HG03108 (cell line): ENCODE data around the gene MS4A10.

Experiments used
- ATAC-seq: cut with Tn5 transposase; IDR thresholded peaks from one replicate; pipeline ENCODE4 v1.9.1; 2021; ENCODE audit warnings: moderate library complexity; ENCODE audit not compliant: unreplicated experiment

Gene MS4A10

DNA sequence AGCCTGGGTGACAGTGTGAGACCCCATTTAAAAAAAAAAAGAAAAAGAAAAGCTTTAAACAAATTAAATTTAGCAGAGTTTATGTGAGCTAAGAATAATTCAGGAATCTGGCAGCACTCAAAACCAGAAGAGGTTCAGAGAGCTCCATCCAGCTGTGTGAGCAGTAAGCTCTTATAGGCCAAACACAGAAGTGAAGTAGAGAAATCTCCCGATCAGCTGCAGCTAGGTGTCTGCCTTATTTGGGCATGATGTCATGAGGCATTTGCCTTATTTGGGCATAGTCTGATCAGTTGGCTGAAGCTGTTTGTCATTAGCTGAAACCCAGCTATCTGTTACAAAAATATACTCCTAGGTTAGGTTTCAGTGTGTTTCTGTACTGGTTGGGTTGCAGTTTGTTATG is 20.3 kb upstream of the MS4A10 start:
- ATAC-seq = peak; percentile 25

- no peak for ATAC-seq
Measured at GRCh38 chr11:60765355-60765754, 19.8 kb upstream of the MS4A10 start.

DNA sequence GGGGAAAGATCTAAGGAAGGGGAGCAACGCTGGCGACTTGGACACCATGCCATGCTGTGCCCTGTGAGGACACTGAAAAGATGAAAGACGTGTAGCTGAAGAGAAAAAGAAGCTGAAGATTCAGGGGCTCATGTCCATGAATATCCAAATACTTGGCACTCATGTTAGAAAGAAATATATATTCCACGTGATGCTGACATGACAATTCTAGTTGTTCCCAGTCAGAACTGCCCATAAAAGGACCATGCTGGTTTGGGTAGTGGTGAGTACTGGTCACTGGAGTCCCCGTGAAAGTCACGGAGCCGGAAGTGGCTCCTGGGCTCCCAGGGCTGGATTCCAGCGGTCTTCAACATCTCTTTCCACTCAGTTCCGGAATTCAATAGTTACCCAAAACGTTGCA is 18.6 kb upstream of the MS4A10 start:
- no peak for ATAC-seq

DNA sequence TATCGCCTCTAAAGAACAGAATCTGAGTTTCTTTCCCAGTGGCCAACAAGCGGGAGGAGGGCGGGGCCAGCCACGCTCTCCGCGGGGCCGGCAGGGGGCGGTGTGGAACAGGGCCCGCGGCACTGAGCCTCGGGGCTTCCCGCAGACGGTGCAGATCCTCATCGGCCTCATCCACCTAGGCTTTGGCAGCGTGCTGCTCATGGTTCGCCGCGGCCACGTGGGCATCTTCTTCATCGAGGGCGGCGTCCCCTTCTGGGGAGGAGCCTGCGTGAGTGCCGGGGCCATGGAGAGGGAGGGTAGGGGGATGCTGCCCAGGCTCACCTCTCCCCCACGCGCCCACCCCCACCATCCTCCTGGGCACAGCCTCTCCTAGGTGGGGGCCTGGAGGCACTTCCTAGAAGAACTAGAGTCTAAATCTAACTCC is 17.7 kb upstream of the MS4A10 start:
- ATAC-seq = no peak

DNA sequence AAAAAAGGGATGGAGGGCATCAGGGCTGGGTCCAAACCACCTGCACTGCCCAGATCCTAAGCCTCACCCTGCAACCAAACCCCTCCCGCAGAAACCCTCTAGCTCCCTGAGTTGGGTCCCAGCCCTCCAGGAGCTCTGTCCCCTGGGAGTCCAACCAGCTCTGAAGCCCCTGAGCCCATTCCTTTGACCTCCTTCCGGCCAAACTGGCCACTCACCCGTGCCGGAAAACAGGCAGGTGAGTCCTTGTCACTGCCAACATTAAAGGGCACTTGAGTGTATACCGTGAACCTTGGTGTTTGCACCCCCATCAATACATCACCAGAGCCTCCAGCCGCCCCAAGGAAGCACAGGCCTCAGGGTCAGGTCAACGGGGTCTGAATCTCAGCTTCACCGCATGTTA is 16.9 kb upstream of the MS4A10 start:
- no peak for ATAC-seq

GRCh38 chr11:60769273-60769672 is 15.9 kb upstream of the MS4A10 start:
- no peak for ATAC-seq

DNA sequence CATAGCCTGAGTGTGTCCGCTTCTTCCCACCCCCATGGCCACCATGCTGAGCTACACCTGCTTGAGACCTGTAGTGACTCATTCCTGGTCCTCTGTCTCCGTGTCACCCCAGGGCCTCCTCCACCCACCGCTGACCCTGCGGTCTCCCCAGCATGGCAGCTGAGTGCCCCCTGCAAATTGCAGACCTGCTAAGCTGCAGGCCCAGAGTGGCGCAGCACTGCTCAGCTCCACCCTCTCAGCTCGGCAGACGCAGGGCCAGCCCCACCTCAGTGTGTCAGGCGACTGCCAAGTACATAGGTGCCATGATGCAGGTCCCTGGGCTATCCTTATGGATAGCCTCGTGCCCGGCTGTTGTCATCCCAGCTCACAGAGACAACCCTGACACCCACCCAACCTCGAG is 15.3 kb upstream of the MS4A10 start:
- ATAC-seq = no peak

GRCh38 chr11:60771146-60771545 is 14.0 kb upstream of the MS4A10 start:
- ATAC-seq = no peak

DNA sequence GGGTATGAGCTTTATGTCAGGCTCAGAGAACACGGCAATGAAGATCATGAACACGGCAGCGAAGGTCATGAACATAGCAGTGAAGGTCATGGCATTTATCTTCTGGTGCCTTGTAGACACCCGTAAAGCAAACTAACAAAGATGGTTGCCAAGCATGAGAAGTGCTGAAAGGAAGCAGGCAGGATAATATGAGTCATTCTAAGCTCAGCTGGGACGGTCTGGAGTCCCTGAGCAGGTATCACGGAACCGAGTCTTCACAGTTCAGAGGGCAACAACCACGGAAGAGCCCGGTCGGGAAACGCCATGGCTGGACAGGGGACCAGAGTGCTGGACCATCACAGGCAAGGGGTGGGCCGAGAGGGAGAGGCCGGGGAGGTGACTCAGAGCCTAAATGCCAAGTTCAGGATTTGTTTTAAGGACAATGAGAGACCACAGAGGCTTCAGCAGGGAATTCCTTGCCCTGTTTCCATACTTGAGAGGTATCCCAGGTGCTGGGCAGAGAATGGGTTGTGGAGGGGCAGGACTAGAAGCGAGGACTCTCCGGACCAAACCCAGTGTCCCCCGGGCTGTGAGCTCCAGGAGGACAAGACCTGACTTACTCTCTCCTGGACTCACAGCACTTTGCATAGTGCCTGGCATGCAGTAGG is 13.1 kb upstream of the MS4A10 start:
- ATAC-seq = no peak

DNA sequence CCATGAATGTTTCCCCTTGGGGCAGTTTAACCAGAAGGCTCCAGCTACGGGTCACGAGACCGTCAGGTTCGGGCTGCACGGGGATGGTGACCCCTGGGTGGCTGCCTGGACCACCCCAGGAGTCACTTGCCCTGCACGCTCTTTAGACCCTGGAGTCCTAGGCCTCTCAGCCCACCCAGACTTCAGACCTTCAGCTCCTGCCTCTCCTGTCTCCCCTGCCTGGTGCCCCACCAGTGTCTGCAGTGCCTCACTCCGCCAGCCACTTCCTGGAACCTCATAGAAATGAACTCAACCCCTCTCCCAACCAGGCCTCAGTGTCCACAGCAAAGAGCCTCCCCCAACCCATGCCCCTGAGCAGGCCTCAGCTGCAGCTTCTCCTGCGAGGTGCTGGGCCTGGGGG is 12.5 kb upstream of the MS4A10 start:
- no peak for ATAC-seq

DNA sequence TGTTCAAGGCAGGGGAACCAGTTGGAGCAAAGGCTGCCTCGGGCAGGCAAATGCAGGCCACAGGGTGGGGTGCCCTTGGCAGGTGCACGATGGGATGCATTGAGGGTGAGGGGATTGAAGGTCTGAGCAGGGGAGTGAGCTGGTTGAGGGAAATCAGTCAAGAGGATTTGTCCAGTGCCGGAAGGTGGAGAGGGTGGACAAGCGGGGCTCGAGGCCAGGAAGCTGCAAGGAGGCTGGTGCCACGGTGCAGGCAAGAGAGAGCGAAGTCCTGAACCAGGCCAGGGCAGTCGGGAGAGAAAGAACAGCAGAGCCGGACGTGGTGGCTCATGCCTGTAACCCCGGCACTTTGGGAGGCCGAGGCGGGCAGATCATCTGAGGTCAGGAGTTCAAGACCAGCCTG is 10.4 kb upstream of the MS4A10 start:
- ATAC-seq = no peak

- ATAC-seq = peak; percentile 66
Measured at GRCh38 chr11:60775420-60775961, 9.6 kb upstream of the MS4A10 start.

DNA sequence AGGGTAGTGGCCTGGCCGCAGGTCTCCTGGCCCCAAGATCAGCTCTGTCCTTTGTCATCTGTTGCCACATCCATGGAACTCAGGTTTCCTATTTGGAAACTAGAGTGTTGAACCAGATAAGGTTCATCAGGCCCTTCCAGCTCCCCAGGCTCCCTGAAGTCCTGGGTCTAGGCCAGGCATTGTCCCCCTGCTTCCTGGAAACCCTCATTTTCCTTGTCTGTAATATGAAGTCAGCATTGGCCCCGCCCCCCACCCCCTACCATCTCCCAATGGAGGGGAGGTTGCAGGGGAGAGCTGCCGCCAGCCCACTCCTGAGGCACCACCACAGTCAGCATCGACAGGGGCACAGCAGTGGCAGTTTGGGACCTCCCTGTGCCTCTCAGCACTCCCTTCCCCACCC is 9.0 kb upstream of the MS4A10 start:
- no peak for ATAC-seq

DNA sequence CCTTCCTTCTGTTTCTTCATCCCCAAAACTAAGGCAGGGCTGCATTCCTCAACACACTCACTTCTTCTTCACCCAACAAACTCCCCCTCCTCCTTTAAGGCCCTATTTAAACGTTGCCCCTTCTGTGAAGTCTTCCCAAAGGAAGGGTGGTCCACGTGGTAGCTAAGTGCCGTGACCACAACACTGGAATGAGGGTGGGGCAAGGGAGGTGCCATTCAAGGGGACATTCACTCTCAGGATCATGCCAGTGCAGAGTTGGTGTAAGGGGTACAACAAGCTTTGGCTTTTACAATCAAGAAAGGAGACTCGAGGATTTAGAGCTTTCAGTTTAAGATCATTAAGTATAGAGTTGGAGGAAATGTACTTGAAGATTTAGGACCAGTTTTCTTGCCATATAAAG is 8.0 kb upstream of the MS4A10 start:
- ATAC-seq = no peak

DNA sequence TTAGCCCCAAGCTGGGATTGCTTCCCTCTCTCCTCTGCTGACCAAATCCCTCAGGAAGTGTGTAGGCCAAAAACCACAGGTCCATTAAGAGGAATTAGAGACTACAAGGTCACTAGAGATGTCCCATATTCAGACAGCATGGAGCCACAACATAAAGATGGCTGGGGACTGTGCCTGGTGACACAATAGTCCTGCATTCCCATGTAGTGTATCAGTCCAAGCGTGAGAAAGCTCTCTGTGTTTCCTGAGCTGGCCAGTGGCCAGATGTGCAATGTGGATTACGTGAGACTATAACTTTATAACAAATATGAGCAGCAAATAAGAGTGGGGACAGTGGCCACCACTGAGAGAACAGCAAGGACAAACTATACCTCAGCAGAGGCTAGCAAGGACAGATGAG is 7.6 kb upstream of the MS4A10 start:
- ATAC-seq = no peak

DNA sequence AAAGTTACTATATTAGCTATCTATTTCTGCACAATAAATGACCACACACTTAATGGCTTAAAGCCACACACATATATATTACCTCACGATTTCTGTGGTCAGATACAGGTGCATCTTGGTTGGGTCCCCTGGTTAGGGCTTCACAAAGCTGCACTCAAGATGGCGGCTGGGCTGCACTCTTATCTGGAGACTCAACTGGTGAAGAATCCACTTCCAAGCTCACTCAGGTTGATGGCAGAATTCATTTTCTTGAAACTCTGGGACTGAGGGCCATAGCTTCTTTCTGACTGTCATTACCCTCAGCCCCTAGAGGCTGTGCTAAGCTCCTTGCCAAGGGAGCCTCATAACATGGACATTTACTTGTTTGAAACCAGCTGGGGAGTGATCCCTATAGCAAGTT is 5.1 kb upstream of the MS4A10 start:
- ATAC-seq = no peak

DNA sequence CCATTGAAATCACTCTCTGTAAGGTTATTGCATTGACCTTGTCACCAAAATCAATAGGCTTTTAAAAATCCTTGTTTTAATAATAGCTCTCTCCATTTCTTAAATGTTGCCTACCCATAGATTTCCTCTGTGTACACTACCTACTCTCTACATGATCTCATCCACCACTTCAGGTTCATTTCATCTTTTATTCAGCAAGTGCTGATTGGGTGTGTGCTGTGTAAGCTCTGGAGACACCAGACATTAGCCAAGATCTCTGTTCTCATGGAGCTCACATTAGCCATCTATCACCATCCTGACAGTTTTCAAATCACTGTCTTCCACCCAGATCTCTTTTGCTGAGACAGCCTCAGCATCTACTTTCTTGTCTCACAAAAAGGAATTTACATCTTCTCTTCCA is 4.4 kb upstream of the MS4A10 start:
- no peak for ATAC-seq

DNA sequence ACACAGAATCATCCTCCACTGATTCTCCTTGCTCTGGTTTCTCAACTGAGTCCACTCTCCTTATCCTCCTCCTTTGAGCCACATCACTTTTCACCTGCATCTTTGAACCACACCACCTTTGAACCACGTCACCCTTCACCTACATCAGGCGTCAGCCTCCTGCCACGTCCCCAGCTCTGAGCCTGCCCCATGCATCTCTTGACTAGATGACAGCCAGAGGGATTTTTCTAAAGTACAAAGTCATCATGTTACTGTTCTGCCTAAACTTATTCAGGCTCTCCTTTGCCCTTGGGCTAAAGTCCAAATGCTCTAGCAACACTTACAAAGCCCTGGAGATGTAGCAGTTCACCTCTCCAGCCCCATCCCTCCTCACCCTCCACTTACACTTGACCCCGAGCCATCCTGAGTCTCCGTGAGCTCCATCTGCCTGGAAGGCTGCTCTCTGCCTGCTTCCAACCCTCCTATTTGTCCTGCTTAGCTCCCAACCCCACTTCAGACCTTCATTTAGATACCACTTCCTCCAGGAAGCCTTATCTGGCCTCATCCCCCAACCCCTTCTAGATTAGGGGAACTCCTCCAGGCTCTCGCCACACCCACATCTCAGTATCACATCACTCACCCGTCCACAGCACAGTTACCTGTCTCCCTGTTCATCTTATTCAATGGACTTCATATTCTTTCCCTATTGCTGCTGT is 3.7 kb upstream of the MS4A10 start:
- ATAC-seq = no peak

DNA sequence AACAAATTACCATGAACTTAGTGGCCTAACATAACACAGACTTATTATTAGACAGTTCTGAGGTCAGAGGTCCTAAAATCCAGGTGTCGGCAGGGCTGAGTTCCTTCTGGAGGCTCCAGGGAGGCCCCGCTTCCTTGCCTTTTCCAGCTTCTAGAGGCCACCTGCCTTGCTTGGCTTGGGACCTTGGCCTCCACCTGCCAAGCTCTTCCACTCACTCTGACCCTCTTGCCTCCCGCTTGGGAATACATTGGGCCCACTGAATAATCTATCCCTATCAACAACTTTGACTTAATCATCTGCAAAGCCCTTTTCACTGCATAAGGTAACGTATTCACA is 3.2 kb upstream of the MS4A10 start:
- no peak for ATAC-seq

DNA sequence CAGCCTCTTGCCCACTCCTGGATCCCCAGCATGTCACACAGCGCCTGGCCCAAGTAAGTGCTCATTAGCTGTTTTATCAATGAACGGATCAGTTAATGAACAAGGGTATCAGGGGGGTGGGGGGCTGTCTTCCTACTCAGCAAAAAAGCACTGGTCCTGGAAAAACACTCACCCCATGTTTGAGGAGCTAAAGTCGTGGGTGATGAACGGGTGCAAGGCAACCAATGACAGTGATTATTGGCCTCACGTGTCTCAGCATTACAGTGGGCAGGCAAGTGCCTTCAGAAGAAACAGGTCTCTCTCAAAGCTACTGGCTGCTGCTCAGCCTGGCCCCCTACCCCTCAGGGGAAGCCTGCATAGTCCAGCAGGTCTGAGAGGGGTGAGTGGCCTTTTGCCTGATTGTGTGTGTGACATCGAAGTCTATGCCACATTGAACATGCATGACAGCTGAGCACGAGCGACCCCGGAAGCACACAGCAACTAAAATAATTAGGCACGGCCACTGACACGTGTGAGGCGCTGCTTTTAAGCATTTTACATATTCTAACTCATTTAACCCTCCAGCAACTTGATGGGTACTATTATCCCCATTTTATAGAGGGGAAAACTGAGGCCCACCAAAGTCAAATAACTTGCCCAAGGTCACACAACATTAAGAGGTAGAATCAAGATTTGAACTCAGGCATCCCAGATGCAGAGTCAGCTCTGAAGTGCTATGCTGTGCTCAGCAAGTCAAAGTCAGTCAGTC is 2.6 kb upstream of the MS4A10 start:
- no peak for ATAC-seq

DNA sequence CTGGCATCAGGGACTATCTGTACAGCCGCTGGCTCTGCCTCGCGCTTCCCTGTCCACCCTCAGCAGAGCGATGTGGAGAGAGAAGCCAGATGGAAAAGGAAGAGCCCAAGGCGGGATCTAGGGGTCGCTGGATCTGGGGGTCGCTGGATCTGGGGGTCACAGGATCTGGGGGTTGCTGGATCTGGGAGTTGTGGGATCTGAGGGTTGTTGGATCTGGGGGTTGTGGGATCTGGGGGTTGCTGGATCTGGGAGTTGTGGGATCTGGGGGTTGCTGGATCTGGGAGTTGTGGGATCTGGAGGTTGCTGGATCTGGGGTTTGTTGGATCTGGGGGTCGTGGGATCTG is 2.0 kb upstream of the MS4A10 start:
- ATAC-seq = no peak

DNA sequence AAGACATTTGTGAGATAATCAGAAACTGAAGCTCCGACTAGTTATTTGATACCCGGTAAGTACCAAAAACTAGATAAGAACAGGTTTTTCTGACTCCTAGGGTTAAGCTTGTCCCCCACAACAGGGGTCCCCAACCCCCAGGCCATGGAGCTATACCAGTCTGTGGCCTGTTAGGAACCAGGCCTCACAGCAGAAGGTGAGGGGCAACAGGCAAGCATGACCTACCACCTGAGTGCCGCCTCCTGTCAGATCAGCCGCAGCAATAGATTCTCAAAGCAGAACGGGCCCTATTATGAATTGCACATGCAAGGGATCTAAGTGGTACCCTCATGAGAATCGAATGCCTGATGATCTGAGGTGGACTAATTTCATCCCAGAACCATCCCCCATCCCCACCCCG is 1.2 kb upstream of the MS4A10 start:
- no peak for ATAC-seq
